Measurements from ENCODE around the gene GAS2L3. TPM values are rescaled to one million over a fixed set of nuclear protein-coding genes. Genes with fewer than 3 reads are reported as not detected.
"Not testable (repeated sequence)": the region's sequence is repeated elsewhere in the genome, so short reads cannot be mapped to it uniquely, and the experiment has no call there.

Gene GAS2L3
- total and polyA plus RNA-seq, 4 donors, result 15.2 to 121 (median 31.6) TPM

- not testable (repeated sequence) for H3K27me3 ChIP-seq (ENCODE audit: control insufficient read depth, insufficient read depth, low read length); H3K4me3 ChIP-seq (ENCODE audit: low read depth, low read length); DNase-seq (ENCODE audit: low read depth in 4 of 6, low spot score in 6 of 6); H3K9me3 ChIP-seq (ENCODE audit: control insufficient read depth, insufficient read depth, low read length); H3K4me1 ChIP-seq (ENCODE audit: control insufficient read depth, insufficient read depth, low read length); H3K36me3 ChIP-seq (ENCODE audit: control insufficient read depth, insufficient read depth, low read length); H3K27ac ChIP-seq (ENCODE audit: low read depth, low read length)
- no CpG with 5 or more reads among the region's 1 CpG for WGBS (ENCODE audit: insufficient coverage)
These were observed 29.5 kb downstream of the GAS2L3 start for GRCh38 chr12:100602997-100603396.

DNA sequence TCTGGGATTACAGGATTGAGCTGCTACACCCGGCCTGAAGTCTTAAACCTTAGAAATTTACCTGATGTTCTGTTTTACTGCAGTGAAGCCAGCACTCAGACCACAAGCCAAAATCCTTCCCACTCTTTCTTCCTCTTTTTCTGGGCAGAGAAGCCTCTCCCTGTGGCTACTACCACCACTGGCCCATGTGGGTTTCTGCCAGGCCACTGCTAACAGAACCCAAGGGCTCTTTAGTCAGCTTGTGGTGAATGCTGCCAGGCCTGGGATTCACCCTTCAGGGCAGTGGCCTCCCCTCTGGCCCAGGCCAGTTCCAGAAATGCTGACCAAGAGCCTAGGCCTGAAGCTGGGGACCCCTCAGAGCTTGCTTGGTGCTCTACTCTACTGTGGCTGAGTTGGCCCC is 35.3 kb downstream of the GAS2L3 start:
- Histone ChIP-seq H3K9me3 (ENCODE audit: control insufficient read depth, insufficient read depth, low read length) (no peaks in the 10 kb centered on the region), H3K27me3 (ENCODE audit: control insufficient read depth, insufficient read depth, low read length) (no peaks in the 10 kb centered on the region), H3K27ac (ENCODE audit: low read depth, low read length) (no peak overlapping the region), H3K36me3 (ENCODE audit: control insufficient read depth, insufficient read depth, low read length) (peaks cover 7% of the 10 kb centered on the region), H3K4me1 (ENCODE audit: control insufficient read depth, insufficient read depth, low read length) (no peaks in the 10 kb centered on the region), H3K4me3 (ENCODE audit: low read depth, low read length) (no peak overlapping the region)
- DNase-seq (ENCODE audit: low read depth in 4 of 6, low spot score in 6 of 6), result no peak
- 100% methylated on average over 1 of the region's 1 CpG for WGBS (ENCODE audit: insufficient coverage)

DNA sequence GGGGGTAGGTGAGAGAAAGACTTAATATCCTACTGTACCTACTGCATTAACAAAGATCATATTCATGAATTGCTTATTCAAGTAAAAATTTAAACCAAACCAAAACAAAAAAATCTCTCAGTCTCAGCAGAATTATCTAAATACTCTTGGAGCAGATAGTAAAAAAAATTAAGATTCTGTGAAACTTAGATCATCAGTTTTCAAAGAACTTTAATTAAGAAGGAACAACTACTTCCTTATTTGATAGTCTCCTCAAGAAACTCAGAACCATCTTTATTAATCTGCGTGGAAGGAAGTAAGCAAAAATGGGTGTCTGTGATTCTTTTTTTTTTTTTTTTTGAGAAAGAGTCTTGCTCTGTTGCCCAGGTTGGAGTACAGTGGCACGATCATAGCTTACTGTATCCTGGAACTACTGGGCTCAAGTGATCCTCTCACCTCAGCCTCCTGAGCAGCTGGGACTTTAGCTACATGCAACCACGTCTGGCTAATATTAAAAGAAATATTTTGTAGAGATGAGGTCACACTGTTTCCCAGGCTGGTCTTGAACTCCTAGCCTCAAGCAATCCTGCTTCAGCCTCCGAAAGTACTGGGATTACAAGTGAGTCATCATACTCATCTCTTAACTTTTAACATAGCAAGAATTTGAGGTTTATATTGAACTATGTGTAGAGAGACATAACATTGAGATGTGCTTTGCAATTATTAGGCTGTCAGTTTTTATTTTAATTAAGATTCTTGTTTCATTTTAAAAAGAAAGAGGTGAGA is 37.4 kb downstream of the GAS2L3 start:
- no peaks in the 10 kb centered on the region for H3K4me1 ChIP-seq (ENCODE audit: control insufficient read depth, insufficient read depth, low read length)
- no peak overlapping the region for H3K4me3 ChIP-seq (ENCODE audit: low read depth, low read length)
- no peaks in the 10 kb centered on the region for H3K9me3 ChIP-seq (ENCODE audit: control insufficient read depth, insufficient read depth, low read length)
- H3K27ac ChIP-seq (ENCODE audit: low read depth, low read length), result no peak overlapping the region
- DNase-seq (ENCODE audit: low read depth in 4 of 6, low spot score in 6 of 6), result no peak
- H3K36me3 ChIP-seq (ENCODE audit: control insufficient read depth, insufficient read depth, low read length), result peaks cover 7% of the 10 kb centered on the region
- no CpG with 5 or more reads among the region's 4 CpGs for WGBS (ENCODE audit: insufficient coverage)
- H3K27me3 ChIP-seq (ENCODE audit: control insufficient read depth, insufficient read depth, low read length), result no peaks in the 10 kb centered on the region

- Histone ChIP-seq H3K4me3 (ENCODE audit: low read depth, low read length) (no peak overlapping the region), H3K27me3 (ENCODE audit: control insufficient read depth, insufficient read depth, low read length) (no peaks in the 10 kb centered on the region), H3K4me1 (ENCODE audit: control insufficient read depth, insufficient read depth, low read length) (no peaks in the 10 kb centered on the region), H3K27ac (ENCODE audit: low read depth, low read length) (no peak overlapping the region), H3K36me3 (ENCODE audit: control insufficient read depth, insufficient read depth, low read length) (peaks cover 7% of the 10 kb centered on the region), H3K9me3 (ENCODE audit: control insufficient read depth, insufficient read depth, low read length) (no peaks in the 10 kb centered on the region)
- WGBS (ENCODE audit: insufficient coverage), result no CpG with 5 or more reads among the region's 3 CpGs
- no peak for DNase-seq (ENCODE audit: low read depth in 4 of 6, low spot score in 6 of 6)
These were observed 39.1 kb downstream of the GAS2L3 start for GRCh38 chr12:100612606-100613005.

- H3K36me3 ChIP-seq (ENCODE audit: control insufficient read depth, insufficient read depth, low read length), result no peaks in the 10 kb centered on the region
- DNase-seq (ENCODE audit: low read depth in 4 of 6, low spot score in 6 of 6), result no peak
- H3K27ac ChIP-seq (ENCODE audit: low read depth, low read length), result no peak overlapping the region
- no peaks in the 10 kb centered on the region for H3K4me1 ChIP-seq (ENCODE audit: control insufficient read depth, insufficient read depth, low read length)
- H3K9me3 ChIP-seq (ENCODE audit: control insufficient read depth, insufficient read depth, low read length), result no peaks in the 10 kb centered on the region
- no peaks in the 10 kb centered on the region for H3K27me3 ChIP-seq (ENCODE audit: control insufficient read depth, insufficient read depth, low read length)
- H3K4me3 ChIP-seq (ENCODE audit: low read depth, low read length), result no peak overlapping the region
- WGBS (ENCODE audit: insufficient coverage), result 85% methylated on average over 3 of the region's 4 CpGs
These were observed 51.1 kb downstream of the GAS2L3 start for GRCh38 chr12:100624571-100624970.

GRCh38 chr12:100632445-100632892 is 59.0 kb downstream of the GAS2L3 start:
- Histone ChIP-seq H3K4me3 (ENCODE audit: low read depth, low read length) (no peak overlapping the region), H3K27ac (ENCODE audit: low read depth, low read length) (no peak overlapping the region), H3K4me1 (ENCODE audit: control insufficient read depth, insufficient read depth, low read length) (no peaks in the 10 kb centered on the region), H3K9me3 (ENCODE audit: control insufficient read depth, insufficient read depth, low read length) (no peaks in the 10 kb centered on the region), H3K27me3 (ENCODE audit: control insufficient read depth, insufficient read depth, low read length) (no peaks in the 10 kb centered on the region), H3K36me3 (ENCODE audit: control insufficient read depth, insufficient read depth, low read length) (no peaks in the 10 kb centered on the region)
- no peak for DNase-seq (ENCODE audit: low read depth in 4 of 6, low spot score in 6 of 6)
- 96% methylated on average over 3 of the region's 4 CpGs for WGBS (ENCODE audit: insufficient coverage)

DNA sequence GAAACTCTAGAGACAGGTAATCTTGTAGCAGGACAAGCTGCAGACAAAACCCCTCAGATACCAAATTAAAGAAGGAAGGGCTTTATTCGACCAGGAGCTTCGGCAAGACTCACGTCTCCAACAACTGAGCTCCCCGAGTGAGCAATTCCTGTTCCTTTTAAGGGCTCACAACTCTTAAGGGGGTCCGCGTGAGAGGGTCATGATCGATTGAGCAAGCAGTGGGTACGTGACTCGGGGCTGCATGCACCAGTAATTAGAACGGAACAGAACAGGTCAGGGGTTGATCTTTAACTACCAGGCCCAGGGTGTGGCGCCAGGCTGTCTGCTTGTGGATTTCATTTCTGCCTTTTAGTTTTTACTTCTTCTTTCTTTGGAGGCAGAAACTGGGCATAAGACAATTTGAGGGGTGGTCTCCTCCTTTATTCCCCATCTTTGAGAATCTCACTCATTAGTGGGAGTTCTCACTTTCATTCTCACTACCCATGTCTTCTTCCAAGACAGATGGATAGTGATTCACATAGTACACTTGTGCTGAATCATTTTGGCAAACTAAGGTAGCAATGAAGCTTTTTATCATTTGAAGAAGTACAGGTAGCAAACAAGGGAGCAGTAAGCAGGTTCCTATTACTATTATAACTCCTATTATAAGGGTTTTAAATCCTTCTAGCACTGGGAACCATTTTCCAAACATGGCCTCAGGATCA is 59.8 kb downstream of the GAS2L3 start:
- H3K9me3 ChIP-seq (ENCODE audit: control insufficient read depth, insufficient read depth, low read length); H3K4me1 ChIP-seq (ENCODE audit: control insufficient read depth, insufficient read depth, low read length); DNase-seq (ENCODE audit: low read depth in 4 of 6, low spot score in 6 of 6); H3K27ac ChIP-seq (ENCODE audit: low read depth, low read length); H3K36me3 ChIP-seq (ENCODE audit: control insufficient read depth, insufficient read depth, low read length); H3K27me3 ChIP-seq (ENCODE audit: control insufficient read depth, insufficient read depth, low read length); H3K4me3 ChIP-seq (ENCODE audit: low read depth, low read length): not testable (repeated sequence)
- 94% methylated on average over 10 of the region's 11 CpGs for WGBS (ENCODE audit: insufficient coverage)

DNA sequence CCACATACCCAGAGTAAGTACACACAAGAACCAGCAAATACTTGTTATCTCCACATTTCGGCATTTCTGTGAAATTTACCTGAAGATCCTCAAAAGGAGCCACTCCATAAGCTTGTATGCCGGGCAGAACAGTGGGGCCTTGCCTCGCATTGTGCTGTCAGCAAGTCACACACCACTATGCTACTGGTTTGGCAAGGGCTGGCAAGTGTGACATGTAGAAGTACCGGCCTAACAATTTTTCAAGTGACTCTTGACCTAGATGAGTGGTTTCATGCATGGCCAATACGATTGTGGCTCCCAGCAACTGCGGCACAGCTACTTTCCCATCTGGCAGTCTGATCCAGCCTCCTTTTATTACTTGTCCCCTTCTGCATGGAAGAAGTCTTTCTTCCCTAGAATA is 69.8 kb downstream of the GAS2L3 start:
- Histone ChIP-seq H3K36me3 (ENCODE audit: control insufficient read depth, insufficient read depth, low read length) (no peaks in the 10 kb centered on the region), H3K27ac (ENCODE audit: low read depth, low read length) (no peak overlapping the region), H3K9me3 (ENCODE audit: control insufficient read depth, insufficient read depth, low read length) (no peaks in the 10 kb centered on the region), H3K27me3 (ENCODE audit: control insufficient read depth, insufficient read depth, low read length) (no peaks in the 10 kb centered on the region), H3K4me3 (ENCODE audit: low read depth, low read length) (no peak overlapping the region), H3K4me1 (ENCODE audit: control insufficient read depth, insufficient read depth, low read length) (no peaks in the 10 kb centered on the region)
- WGBS (ENCODE audit: insufficient coverage), result 96% methylated on average over 5 of the region's 6 CpGs
- DNase-seq (ENCODE audit: low read depth in 4 of 6, low spot score in 6 of 6), result no peak

DNA sequence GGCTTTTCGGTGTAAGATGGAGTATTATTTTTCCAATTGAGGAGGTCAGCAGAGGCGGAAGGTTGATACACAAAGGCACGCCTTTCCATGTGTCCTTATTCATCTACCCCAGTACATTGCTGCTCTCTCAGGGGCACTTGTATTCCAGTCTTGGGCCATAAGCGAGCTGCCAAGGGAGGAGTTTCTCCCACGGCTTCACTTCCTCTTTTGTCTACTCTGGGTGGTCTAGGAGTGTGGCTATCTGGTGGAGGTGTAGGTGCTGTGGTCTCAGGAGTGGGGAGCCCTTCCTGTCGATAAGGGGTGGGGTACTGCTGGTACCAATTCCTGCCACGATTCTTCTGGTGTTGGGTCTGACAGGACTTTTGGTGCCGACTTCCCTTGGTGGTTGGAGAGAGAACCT is 73.4 kb downstream of the GAS2L3 start:
- no peak overlapping the region for H3K4me3 ChIP-seq (ENCODE audit: low read depth, low read length)
- no peak overlapping the region for H3K27ac ChIP-seq (ENCODE audit: low read depth, low read length)
- H3K4me1 ChIP-seq (ENCODE audit: control insufficient read depth, insufficient read depth, low read length), result no peaks in the 10 kb centered on the region
- H3K27me3 ChIP-seq (ENCODE audit: control insufficient read depth, insufficient read depth, low read length), result no peaks in the 10 kb centered on the region
- H3K9me3 ChIP-seq (ENCODE audit: control insufficient read depth, insufficient read depth, low read length), result no peaks in the 10 kb centered on the region
- 90% methylated on average over 2 of the region's 8 CpGs for WGBS (ENCODE audit: insufficient coverage)
- DNase-seq (ENCODE audit: low read depth in 4 of 6, low spot score in 6 of 6), result no peak
- H3K36me3 ChIP-seq (ENCODE audit: control insufficient read depth, insufficient read depth, low read length), result no peaks in the 10 kb centered on the region

DNA sequence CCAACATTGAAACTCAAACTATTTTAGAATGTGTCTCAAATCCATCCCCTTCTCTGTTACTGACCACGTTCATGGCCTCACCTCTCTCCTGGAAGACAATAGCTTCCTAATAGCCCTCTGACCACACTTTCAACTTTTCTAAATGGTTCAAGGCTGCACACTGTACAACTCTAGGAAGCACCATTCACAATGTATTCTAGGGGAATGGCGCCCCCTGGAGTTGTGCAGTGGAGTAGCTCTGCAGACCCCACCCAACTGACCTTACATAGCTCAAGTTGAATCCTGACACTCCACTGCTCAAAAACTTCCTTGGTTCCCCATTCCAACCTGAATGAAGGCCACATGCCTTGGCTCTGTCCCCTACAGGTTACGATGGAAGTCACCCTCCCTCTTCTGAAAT is 77.6 kb downstream of the GAS2L3 start:
- no peak for DNase-seq (ENCODE audit: low read depth in 4 of 6, low spot score in 6 of 6)
- Histone ChIP-seq H3K27me3 (ENCODE audit: control insufficient read depth, insufficient read depth, low read length) (no peaks in the 10 kb centered on the region), H3K36me3 (ENCODE audit: control insufficient read depth, insufficient read depth, low read length) (no peaks in the 10 kb centered on the region), H3K4me1 (ENCODE audit: control insufficient read depth, insufficient read depth, low read length) (no peaks in the 10 kb centered on the region), H3K27ac (ENCODE audit: low read depth, low read length) (no peak overlapping the region), H3K4me3 (ENCODE audit: low read depth, low read length) (no peak overlapping the region), H3K9me3 (ENCODE audit: control insufficient read depth, insufficient read depth, low read length) (no peaks in the 10 kb centered on the region)
- 90% methylated on average over 3 of the region's 3 CpGs for WGBS (ENCODE audit: insufficient coverage)
